Loucy (cell line): ENCODE data around the gene PPP4R2.

Experiments used
- H2AFZ ChIP-seq: fragments of 200-600 bp; sonication (generic); 2 replicates; pipeline ENCODE4 v1.6.0; 2016; ENCODE audit warnings: antibody characterized with exemption, mild to moderate bottlenecking, low read length, moderate library complexity
- H3F3A ChIP-seq: fragments of 200-600 bp; 2 replicates; pipeline ENCODE4 v1.6.0; 2016; ENCODE audit warnings: antibody characterized with exemption, low read depth, mild to moderate bottlenecking
- H3K27me3 ChIP-seq: fragments of 200-600 bp; sonication (generic); 2 replicates; pipeline ENCODE4 v1.6.1; 2014; ENCODE audit warnings: low read length, mild to moderate bottlenecking; ENCODE audit not compliant: insufficient read depth, poor library complexity, severe bottlenecking
- H3K36me3 ChIP-seq: fragments of 200-600 bp; sonication (generic); 2 replicates; pipeline ENCODE4 v1.6.1; 2016; ENCODE audit warnings: low read length; ENCODE audit not compliant: insufficient read depth
- H3K4me1 ChIP-seq: fragments of 200-600 bp; sonication (generic); 2 replicates; pipeline ENCODE4 v1.5.1; 2014; ENCODE audit warnings: low read length, mild to moderate bottlenecking; ENCODE audit not compliant: insufficient read depth, poor library complexity, severe bottlenecking
- H3K4me2 ChIP-seq: fragments of 200-600 bp; sonication (generic); 2 replicates; pipeline ENCODE4 v1.6.0; 2014; ENCODE audit warnings: antibody characterized with exemption, low read length, low read depth, mild to moderate bottlenecking; ENCODE audit not compliant: poor library complexity, severe bottlenecking
- H3K4me3 ChIP-seq: fragments of 200-600 bp; sonication (generic); 2 replicates; pipeline ENCODE4 v1.5.1; 2014; ENCODE audit warnings: low read length, mild to moderate bottlenecking, mixed read lengths; ENCODE audit not compliant: poor library complexity, severe bottlenecking
- H3K79me2 ChIP-seq: fragments of 200-600 bp; sonication (generic); 2 replicates; pipeline ENCODE4 v1.6.1; 2014; ENCODE audit warnings: low read length; ENCODE audit not compliant: insufficient read depth
- H3K9ac ChIP-seq: fragments of 200-600 bp; sonication (generic); 2 replicates; pipeline ENCODE4 v1.6.0; 2014; ENCODE audit warnings: mild to moderate bottlenecking, low read depth, low read length, moderate library complexity; ENCODE audit not compliant: poor library complexity, severe bottlenecking
- H3K9me2 ChIP-seq: fragments of 200-600 bp; sonication (generic); replicated peaks from 2 replicates; pipeline ENCODE4 v1.6.1; 2016; ENCODE audit warnings: low read depth, low read length, mixed read lengths
- H3K9me3 ChIP-seq: fragments of 200-600 bp; sonication (generic); 2 replicates; pipeline ENCODE4 v1.6.1; 2014; ENCODE audit warnings: mild to moderate bottlenecking, antibody characterized with exemption, low read length, low read depth; ENCODE audit not compliant: insufficient read depth
- H4K20me1 ChIP-seq: fragments of 200-600 bp; sonication (generic); 2 replicates; pipeline ENCODE4 v1.6.0; 2014; ENCODE audit warnings: antibody characterized with exemption, low read length, mild to moderate bottlenecking; ENCODE audit not compliant: insufficient read depth, poor library complexity, severe bottlenecking
- CTCF ChIP-seq: fragments of 200-600 bp; sonication (generic); conservative IDR thresholded peaks from 2 replicates; pipeline ENCODE4 v1.5.1; 2014; ENCODE audit warnings: mild to moderate bottlenecking, antibody characterized with exemption, low read length
- EZH2phosphoT487 ChIP-seq: fragments of 200-600 bp; IDR thresholded peaks from 2 replicates; pipeline ENCODE4 v1.6.1; 2018; ENCODE audit warnings: antibody characterized with exemption, mild to moderate bottlenecking, moderate library complexity, borderline replicate concordance

PPP4R2 gene

GRCh38 chr3:72970942-72971341 is 25.7 kb upstream of the PPP4R2 start:
- no peaks in the 10 kb centered on the region for H3K9me3 ChIP-seq
- H3K4me1 ChIP-seq: no peaks in the 10 kb centered on the region
- H3K79me2 ChIP-seq: no peaks in the 10 kb centered on the region
- no peaks in the 10 kb centered on the region for H4K20me1 ChIP-seq
- H3K9me2 ChIP-seq: no peaks in the 10 kb centered on the region
- no peak overlapping the region for H3K4me2 ChIP-seq
- no peak overlapping the region for H2AFZ ChIP-seq
- no peak for TF ChIP-seq CTCF
- no peak for TF ChIP-seq EZH2phosphoT487
- H3F3A ChIP-seq: no peaks in the 10 kb centered on the region
- H3K4me3 ChIP-seq: no peak overlapping the region
- H3K27me3 ChIP-seq: no peaks in the 10 kb centered on the region
- no peaks in the 10 kb centered on the region for H3K36me3 ChIP-seq
- no peak overlapping the region for H3K9ac ChIP-seq

- H4K20me1 ChIP-seq: no peaks in the 10 kb centered on the region
- H3K4me3 ChIP-seq: no peak overlapping the region
- no peak overlapping the region for H3K9ac ChIP-seq
- no peaks in the 10 kb centered on the region for H3K9me3 ChIP-seq
- no peaks in the 10 kb centered on the region for H3K79me2 ChIP-seq
- H3K9me2 ChIP-seq: no peaks in the 10 kb centered on the region
- TF ChIP-seq CTCF (no peak), EZH2phosphoT487 (no peak)
- H3K27me3 ChIP-seq: no peaks in the 10 kb centered on the region
- no peaks in the 10 kb centered on the region for H3F3A ChIP-seq
- no peak overlapping the region for H2AFZ ChIP-seq
- no peaks in the 10 kb centered on the region for H3K4me1 ChIP-seq
- no peak overlapping the region for H3K4me2 ChIP-seq
- H3K36me3 ChIP-seq: no peaks in the 10 kb centered on the region
Measured at GRCh38 chr3:72972706-72973030, 23.9 kb upstream of the PPP4R2 start.

DNA sequence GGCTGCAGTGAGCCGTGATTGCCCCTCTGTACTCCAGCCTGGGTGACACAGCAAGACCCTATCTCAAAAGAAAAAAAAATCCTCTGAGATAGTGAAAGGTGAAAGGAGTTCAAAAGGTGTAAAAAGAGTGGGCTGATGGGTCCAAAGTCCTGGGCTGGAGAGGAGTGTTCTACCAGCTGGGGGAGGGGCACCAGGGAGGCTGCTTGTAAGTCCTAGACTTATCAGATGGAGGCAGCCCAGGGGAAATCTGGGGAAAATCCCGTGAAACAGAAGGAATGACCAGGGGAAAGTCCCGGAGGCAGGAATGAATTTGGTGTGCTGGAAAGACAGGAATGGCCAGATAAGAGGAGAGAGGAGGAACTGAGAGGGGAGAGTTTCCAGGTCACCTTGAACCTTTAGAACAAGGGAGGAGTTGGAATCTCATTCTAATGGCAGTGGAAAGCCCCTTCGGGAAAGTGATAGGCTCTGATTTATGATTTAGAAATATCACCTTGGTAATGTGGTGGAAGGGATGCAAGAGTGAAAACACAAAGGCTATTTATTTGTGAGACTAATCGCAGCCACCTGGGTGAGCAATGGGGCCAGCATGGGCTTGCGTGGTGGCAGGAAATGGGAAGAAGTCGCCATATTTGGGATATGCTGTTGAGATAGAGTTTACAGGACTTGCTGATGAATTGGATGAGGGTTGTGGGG is 23.4 kb upstream of the PPP4R2 start:
- Histone ChIP-seq H3F3A (no peaks in the 10 kb centered on the region), H3K4me1 (no peaks in the 10 kb centered on the region), H3K9ac (no peak overlapping the region), H3K4me3 (no peak overlapping the region), H2AFZ (no peak overlapping the region), H3K36me3 (no peaks in the 10 kb centered on the region), H3K9me2 (no peaks in the 10 kb centered on the region), H3K4me2 (no peak overlapping the region), H4K20me1 (no peaks in the 10 kb centered on the region), H3K9me3 (no peaks in the 10 kb centered on the region), H3K27me3 (no peaks in the 10 kb centered on the region), H3K79me2 (no peaks in the 10 kb centered on the region)
- TF ChIP-seq EZH2phosphoT487 (no peak), CTCF (no peak)
